Measurements from ENCODE around the gene APCDD1L. TPM values are rescaled to one million over a fixed set of nuclear protein-coding genes. Genes with fewer than 3 reads are reported as not detected.

The APCDD1L gene
- polyA plus RNA-seq, 1 of the 3 experiments (the other 2 are of a cell fraction), result 0.99 TPM

DNA sequence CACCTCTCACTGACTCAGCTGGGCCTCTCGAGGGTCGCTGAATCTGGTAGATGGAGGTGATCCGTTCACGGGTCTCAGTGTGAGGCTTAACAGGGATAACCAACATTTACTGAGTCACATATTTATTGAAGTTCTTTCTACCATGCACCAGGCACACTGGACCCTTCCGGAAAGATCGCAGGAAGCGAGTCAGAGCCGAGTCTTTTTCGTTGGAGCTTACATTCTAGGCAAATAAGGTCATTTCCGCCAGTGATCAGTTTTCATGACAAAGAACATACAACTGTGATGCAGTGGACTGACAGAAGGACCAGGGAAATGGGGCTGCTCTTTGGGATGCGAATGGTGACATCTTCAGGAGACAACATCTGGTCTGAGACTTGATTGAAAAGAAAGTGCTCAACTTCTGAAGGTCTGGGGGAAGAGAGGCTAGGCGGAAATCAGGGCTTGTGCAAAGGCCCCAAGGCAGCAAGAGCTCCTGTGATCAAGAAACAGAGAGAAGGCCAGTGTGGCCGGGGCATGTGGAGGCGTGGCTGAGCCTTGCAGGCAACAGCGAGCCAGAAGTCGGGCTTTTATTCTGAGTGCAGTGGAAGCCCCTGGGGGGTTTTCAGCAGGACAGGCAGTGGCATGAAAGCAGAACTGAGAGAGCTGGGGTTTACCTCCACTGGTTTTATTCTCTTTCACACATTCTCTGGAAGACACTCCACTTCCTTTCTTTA, 56.7 kb downstream of the APCDD1L start:
- no peak overlapping the region for H2AFZ ChIP-seq (ENCODE audit: low read depth)
- H3K36me3 ChIP-seq (replicated peaks in 1 of 2; ENCODE audit: control insufficient read depth in 1 of 2, insufficient read depth in 2 of 2, low read length in 1 of 2), result peaks cover 0 to 21% of the 10 kb centered on the region in 2 experiments
- H3K4me1 ChIP-seq (ENCODE audit: control insufficient read depth in 1 of 2, insufficient read depth in 2 of 2, low read depth in 1 of 2, low read length in 1 of 2), result peaks cover 23 to 31% of the 10 kb centered on the region in 2 experiments; a peak in 3 of 4 replicates
- peaks cover 7% of the 10 kb centered on the region; the same call in 1 of the 2 replicates for H3K9me3 ChIP-seq
- H3K4me2 ChIP-seq, result 0 out of 2 replicates have a peak overlapping the region, but pooled peaks have one; percentile 12
- no peaks in the 10 kb centered on the region for H3K9me2 ChIP-seq
- CTCF ChIA-PET, result interaction anchor here (0.6 to 4.3 kb wide), 3 partner anchors 10 to 192 kb away, joined by 3 to 24 read pairs (median 9); partner anchors contain the start of gene STX16
- no peaks in the 10 kb centered on the region for H4K20me1 ChIP-seq (ENCODE audit: insufficient read depth)
- H3K27me3 ChIP-seq (ENCODE audit: insufficient read depth), result no peaks in the 10 kb centered on the region
- DNase-seq, result no peak
- peak overlapping the region in 1 of 2 experiments; percentile 78; a peak in 3 of 4 replicates for H3K27ac ChIP-seq (ENCODE audit: low read depth in 2 of 2, low read length in 1 of 2)
- H3K9ac ChIP-seq, result no peak overlapping the region
- peaks cover 19% of the 10 kb centered on the region for H3F3A ChIP-seq (replicated peaks; ENCODE audit: insufficient read depth)
- TF ChIP-seq NFIC (IDR thresholded peaks at IDR 0.05; ENCODE audit: borderline replicate concordance) (no peak), EP300 (IDR thresholded peaks at IDR 0.05; ENCODE audit: borderline replicate concordance in 1 of 2, low read depth in 1 of 2, low read length in 1 of 2) (peak in 1 of 2 experiments; percentile 12; a peak in 1 of 4 replicates), CHD2 (IDR thresholded peaks at IDR 0.05; ENCODE audit: low read length, partially characterized antibody) (no peak), FOXJ3 (CRISPR knock-in tag; IDR thresholded peaks at IDR 0.05) (no peak), FOSL2 (IDR thresholded peaks at IDR 0.05; ENCODE audit: borderline replicate concordance, low read depth) (0 out of 2 replicates have a peak, but pooled peaks have one; percentile 29), YY1 (IDR thresholded peaks at IDR 0.05; ENCODE audit: low read depth) (no peak), TCF12 (IDR thresholded peaks at IDR 0.05) (no peak), SIN3A (IDR thresholded peaks at IDR 0.05; ENCODE audit: borderline replicate concordance, low read depth, low read length) (no peak), JUND (IDR thresholded peaks at IDR 0.05) (no peak)
- TF ChIP-seq, protein P1, sequence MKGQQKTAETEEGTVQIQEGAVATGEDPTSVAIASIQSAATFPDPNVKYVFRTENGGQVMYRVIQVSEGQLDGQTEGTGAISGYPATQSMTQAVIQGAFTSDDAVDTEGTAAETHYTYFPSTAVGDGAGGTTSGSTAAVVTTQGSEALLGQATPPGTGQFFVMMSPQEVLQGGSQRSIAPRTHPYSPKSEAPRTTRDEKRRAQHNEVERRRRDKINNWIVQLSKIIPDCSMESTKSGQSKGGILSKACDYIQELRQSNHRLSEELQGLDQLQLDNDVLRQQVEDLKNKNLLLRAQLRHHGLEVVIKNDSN (IDR thresholded peaks at IDR 0.05; ENCODE audit: borderline replicate concordance, low read depth), result no peak
- TF ChIP-seq, protein P2, sequence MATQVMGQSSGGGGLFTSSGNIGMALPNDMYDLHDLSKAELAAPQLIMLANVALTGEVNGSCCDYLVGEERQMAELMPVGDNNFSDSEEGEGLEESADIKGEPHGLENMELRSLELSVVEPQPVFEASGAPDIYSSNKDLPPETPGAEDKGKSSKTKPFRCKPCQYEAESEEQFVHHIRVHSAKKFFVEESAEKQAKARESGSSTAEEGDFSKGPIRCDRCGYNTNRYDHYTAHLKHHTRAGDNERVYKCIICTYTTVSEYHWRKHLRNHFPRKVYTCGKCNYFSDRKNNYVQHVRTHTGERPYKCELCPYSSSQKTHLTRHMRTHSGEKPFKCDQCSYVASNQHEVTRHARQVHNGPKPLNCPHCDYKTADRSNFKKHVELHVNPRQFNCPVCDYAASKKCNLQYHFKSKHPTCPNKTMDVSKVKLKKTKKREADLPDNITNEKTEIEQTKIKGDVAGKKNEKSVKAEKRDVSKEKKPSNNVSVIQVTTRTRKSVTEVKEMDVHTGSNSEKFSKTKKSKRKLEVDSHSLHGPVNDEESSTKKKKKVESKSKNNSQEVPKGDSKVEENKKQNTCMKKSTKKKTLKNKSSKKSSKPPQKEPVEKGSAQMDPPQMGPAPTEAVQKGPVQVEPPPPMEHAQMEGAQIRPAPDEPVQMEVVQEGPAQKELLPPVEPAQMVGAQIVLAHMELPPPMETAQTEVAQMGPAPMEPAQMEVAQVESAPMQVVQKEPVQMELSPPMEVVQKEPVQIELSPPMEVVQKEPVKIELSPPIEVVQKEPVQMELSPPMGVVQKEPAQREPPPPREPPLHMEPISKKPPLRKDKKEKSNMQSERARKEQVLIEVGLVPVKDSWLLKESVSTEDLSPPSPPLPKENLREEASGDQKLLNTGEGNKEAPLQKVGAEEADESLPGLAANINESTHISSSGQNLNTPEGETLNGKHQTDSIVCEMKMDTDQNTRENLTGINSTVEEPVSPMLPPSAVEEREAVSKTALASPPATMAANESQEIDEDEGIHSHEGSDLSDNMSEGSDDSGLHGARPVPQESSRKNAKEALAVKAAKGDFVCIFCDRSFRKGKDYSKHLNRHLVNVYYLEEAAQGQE (IDR thresholded peaks at IDR 0.05; ENCODE audit: low read depth, low read length), result no peak
- TF ChIP-seq, protein P3, sequence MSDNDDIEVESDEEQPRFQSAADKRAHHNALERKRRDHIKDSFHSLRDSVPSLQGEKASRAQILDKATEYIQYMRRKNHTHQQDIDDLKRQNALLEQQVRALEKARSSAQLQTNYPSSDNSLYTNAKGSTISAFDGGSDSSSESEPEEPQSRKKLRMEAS (IDR thresholded peaks at IDR 0.05; ENCODE audit: low read depth), result peak; percentile 44
- 82% methylated on average over 16 of the region's 16 CpGs for WGBS (ENCODE audit: low lambda C conversion rate)
- POLR2A ChIA-PET, result interaction anchor here (0.7 to 1.7 kb wide), 2 partner anchors 13 to 994 kb away, joined by 3 to 9 read pairs; no protein-coding TSS in a partner anchor
- H3K4me3 ChIP-seq (ENCODE audit: low read depth in 2 of 2, low read length in 1 of 2), result no peak overlapping the region
- no peaks in the 10 kb centered on the region for H3K79me2 ChIP-seq (ENCODE audit: insufficient read depth)
